Loucy (cell line): ENCODE measurements around the gene SREK1IP1.

ENCODE experiments used
- CTCF ChIP-seq: fragments of 200-600 bp; sonication (generic); conservative IDR thresholded peaks from 2 replicates; pipeline ENCODE4 v1.5.1; 2014; ENCODE audit warnings: mild to moderate bottlenecking, antibody characterized with exemption, low read length
- EZH2phosphoT487 ChIP-seq: fragments of 200-600 bp; IDR thresholded peaks from 2 replicates; pipeline ENCODE4 v1.6.1; 2018; ENCODE audit warnings: antibody characterized with exemption, mild to moderate bottlenecking, moderate library complexity, borderline replicate concordance

- TF ChIP-seq CTCF (no peak), EZH2phosphoT487 (no peak)
These were observed 80.1 kb downstream of the SREK1IP1 start for GRCh38 chr5:64688391-64688790.
